ENCODE data around the gene VPS37B.

Gene VPS37B

GRCh38 chr12:122856999-122857671 is 38.8 kb downstream of the VPS37B start:
- no peak for TF ChIP-seq CTCF (IDR thresholded peaks at IDR 0.05; ENCODE audit: extremely low read depth, insufficient read depth, missing control alignments)
- no peak for DNase-seq (ENCODE audit: low spot score)
- in situ Hi-C loops (cut with MboI; ENCODE audit: low pct_unique_long_range_greater_than_20kb, low sequenced_read_pairs, unreplicated experiment), result no loop called here

GRCh38 chr12:122855928-122856831 is 39.7 kb downstream of the VPS37B start:
- in situ Hi-C loops (cut with MboI; ENCODE audit: low pct_unique_long_range_greater_than_20kb, low sequenced_read_pairs, unreplicated experiment), result no loop called here
- no peak for TF ChIP-seq CTCF (IDR thresholded peaks at IDR 0.05; ENCODE audit: extremely low read depth, insufficient read depth, missing control alignments)
- DNase-seq (ENCODE audit: low spot score), result no peak

- DNase-seq (ENCODE audit: low spot score), result no peak
- TF ChIP-seq CTCF (IDR thresholded peaks at IDR 0.05; ENCODE audit: extremely low read depth, insufficient read depth, missing control alignments), result no peak
- in situ Hi-C loops (cut with MboI; ENCODE audit: low pct_unique_long_range_greater_than_20kb, low sequenced_read_pairs, unreplicated experiment), result no loop called here
Measured at GRCh38 chr12:122855071-122855829, 40.7 kb downstream of the VPS37B start.

GRCh38 chr12:122854554-122854953 is 41.4 kb downstream of the VPS37B start:
- no peak for DNase-seq (ENCODE audit: low spot score)
- no peak for TF ChIP-seq CTCF (IDR thresholded peaks at IDR 0.05; ENCODE audit: extremely low read depth, insufficient read depth, missing control alignments)
- in situ Hi-C loops (cut with MboI; ENCODE audit: low pct_unique_long_range_greater_than_20kb, low sequenced_read_pairs, unreplicated experiment), result no loop called here

- no peak for DNase-seq (ENCODE audit: low spot score)
- TF ChIP-seq CTCF (IDR thresholded peaks at IDR 0.05; ENCODE audit: extremely low read depth, insufficient read depth, missing control alignments), result no peak
- in situ Hi-C loops (cut with MboI; ENCODE audit: low pct_unique_long_range_greater_than_20kb, low sequenced_read_pairs, unreplicated experiment), result no loop called here
Measured at GRCh38 chr12:122853582-122854245, 42.2 kb downstream of the VPS37B start.
